KMS-11 (cell line): ENCODE measurements around the gene CAMK2G.
"Not testable (repeated sequence)": the region's sequence is repeated elsewhere in the genome, so short reads cannot be mapped to it uniquely, and the experiment has no call there.

Source experiments
- H2AFZ ChIP-seq: fragments of 200-600 bp; sonication (generic); 2 replicates; pipeline ENCODE4 v1.6.1; 2016; ENCODE audit warnings: antibody characterized with exemption, mixed run types, low read depth
- H3K27ac ChIP-seq: fragments of 200-600 bp; sonication (generic); 2 replicates; pipeline ENCODE4 v1.6.1; 2016; ENCODE audit warnings: mild to moderate bottlenecking, mixed run types
- H3K27me3 ChIP-seq: fragments of 200-600 bp; sonication (generic); 2 replicates; pipeline ENCODE4 v1.6.1; 2017; ENCODE audit warnings: mild to moderate bottlenecking, low read depth, mixed run types, moderate library complexity; ENCODE audit not compliant: insufficient read depth
- H3K36me3 ChIP-seq: fragments of 200-600 bp; sonication (generic); 2 replicates; pipeline ENCODE4 v1.6.1; 2017; ENCODE audit warnings: mild to moderate bottlenecking, mixed run types; ENCODE audit not compliant: insufficient read depth
- H3K4me1 ChIP-seq: fragments of 200-600 bp; sonication (generic); 2 replicates; pipeline ENCODE4 v1.6.1; 2016; ENCODE audit warnings: mild to moderate bottlenecking, low read depth, mixed run types; ENCODE audit not compliant: poor library complexity, severe bottlenecking
- H3K4me2 ChIP-seq: fragments of 200-600 bp; sonication (generic); 2 replicates; pipeline ENCODE4 v1.7.0; 2016; ENCODE audit warnings: mild to moderate bottlenecking, mixed run types
- H3K4me3 ChIP-seq: fragments of 200-600 bp; sonication (generic); IDR thresholded peaks from 2 replicates; pipeline ENCODE4 v1.6.1; 2017; ENCODE audit warnings: low read depth, low read length, mixed read lengths; ENCODE audit not compliant: insufficient read depth
- H3K79me2 ChIP-seq: fragments of 200-600 bp; sonication (generic); 2 replicates; pipeline ENCODE4 v1.6.1; 2016; ENCODE audit warnings: low read depth, mixed run types; ENCODE audit not compliant: insufficient read depth
- H3K9ac ChIP-seq: fragments of 200-600 bp; sonication (generic); 2 replicates; pipeline ENCODE4 v1.6.1; 2016; ENCODE audit warnings: mild to moderate bottlenecking, mixed run types
- H4K20me1 ChIP-seq: fragments of 200-600 bp; sonication (generic); 2 replicates; pipeline ENCODE4 v1.6.1; 2016; ENCODE audit warnings: mild to moderate bottlenecking, mixed run types; ENCODE audit not compliant: insufficient read depth
- TF ChIP-seq, protein P1 (sequence below): fragments of 200-600 bp; sonication (generic); conservative IDR thresholded peaks from 2 replicates; pipeline ENCODE4 v1.6.1; 2017; ENCODE audit warnings: low read depth, mild to moderate bottlenecking, antibody characterized with exemption, low read length, moderate library complexity, mixed read lengths

Gene CAMK2G

DNA sequence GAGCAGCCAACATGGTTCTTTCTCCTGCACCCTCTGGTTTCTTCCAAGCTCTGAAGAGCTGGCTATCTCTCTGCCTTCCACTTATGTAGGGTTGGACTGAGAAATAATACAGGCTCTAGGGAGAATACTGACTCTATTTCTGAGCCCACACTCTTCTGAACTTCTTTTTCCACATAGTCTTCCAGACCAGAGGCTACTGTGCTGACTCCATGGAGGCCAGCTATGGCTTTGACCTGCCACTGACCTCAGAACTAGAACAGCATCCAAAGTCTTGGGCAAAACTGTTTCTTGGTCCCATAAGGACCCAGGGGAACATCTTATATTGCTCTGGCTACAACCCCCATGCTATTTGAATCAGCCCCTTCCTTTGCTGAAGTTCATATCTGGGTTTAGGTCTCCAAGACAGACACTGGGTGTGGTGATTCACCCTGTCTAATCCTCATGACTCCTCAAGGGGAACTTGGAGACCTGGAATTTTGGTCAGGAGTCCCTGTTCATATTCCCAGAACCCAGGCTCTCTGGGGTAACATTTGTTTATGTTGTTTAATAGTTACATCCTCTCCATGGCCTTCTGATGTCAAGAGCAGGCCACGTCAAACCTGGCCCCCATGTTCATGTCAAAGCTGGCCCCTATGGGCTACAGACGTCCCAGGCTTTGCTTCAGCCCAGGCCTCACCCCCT, 24.5 kb upstream of the CAMK2G start:
- H3K27ac ChIP-seq = no peak overlapping the region
- no peaks in the 10 kb centered on the region for H3K79me2 ChIP-seq
- no peak overlapping the region for H2AFZ ChIP-seq
- H3K4me2 ChIP-seq = no peak overlapping the region
- TF ChIP-seq, protein P1, sequence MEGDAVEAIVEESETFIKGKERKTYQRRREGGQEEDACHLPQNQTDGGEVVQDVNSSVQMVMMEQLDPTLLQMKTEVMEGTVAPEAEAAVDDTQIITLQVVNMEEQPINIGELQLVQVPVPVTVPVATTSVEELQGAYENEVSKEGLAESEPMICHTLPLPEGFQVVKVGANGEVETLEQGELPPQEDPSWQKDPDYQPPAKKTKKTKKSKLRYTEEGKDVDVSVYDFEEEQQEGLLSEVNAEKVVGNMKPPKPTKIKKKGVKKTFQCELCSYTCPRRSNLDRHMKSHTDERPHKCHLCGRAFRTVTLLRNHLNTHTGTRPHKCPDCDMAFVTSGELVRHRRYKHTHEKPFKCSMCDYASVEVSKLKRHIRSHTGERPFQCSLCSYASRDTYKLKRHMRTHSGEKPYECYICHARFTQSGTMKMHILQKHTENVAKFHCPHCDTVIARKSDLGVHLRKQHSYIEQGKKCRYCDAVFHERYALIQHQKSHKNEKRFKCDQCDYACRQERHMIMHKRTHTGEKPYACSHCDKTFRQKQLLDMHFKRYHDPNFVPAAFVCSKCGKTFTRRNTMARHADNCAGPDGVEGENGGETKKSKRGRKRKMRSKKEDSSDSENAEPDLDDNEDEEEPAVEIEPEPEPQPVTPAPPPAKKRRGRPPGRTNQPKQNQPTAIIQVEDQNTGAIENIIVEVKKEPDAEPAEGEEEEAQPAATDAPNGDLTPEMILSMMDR = no peak
- no peak overlapping the region for H3K4me3 ChIP-seq
- H3K27me3 ChIP-seq = no peaks in the 10 kb centered on the region
- H3K36me3 ChIP-seq = no peaks in the 10 kb centered on the region
- H3K9ac ChIP-seq = no peak overlapping the region
- H4K20me1 ChIP-seq = no peaks in the 10 kb centered on the region
- H3K4me1 ChIP-seq = no peaks in the 10 kb centered on the region

DNA sequence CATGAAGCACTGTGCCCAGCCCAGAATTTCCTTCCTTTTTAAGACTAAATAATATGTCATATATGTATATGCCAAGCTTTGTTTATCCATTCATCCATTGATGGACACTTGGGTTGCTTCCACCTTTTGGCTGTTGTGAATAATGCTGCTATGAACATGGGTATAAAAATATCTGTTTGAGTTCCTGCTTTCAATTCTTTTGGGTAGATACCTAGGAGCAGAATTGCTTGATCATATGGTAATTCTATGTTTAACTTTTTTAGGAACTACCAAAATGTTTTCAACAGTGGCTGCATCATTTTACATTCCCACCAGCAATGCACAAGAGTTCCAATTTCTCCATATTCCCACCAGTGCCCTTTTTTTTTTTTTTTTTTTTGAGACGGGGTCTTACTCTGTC, 23.3 kb upstream of the CAMK2G start:
- Histone ChIP-seq H3K27ac (no peak overlapping the region), H3K27me3 (no peaks in the 10 kb centered on the region), H3K4me3 (no peak overlapping the region), H2AFZ (no peak overlapping the region), H3K36me3 (no peaks in the 10 kb centered on the region), H3K4me2 (no peak overlapping the region), H3K9ac (no peak overlapping the region), H3K4me1 (no peaks in the 10 kb centered on the region), H4K20me1 (no peaks in the 10 kb centered on the region), H3K79me2 (no peaks in the 10 kb centered on the region)
- TF ChIP-seq, protein P1 = no peak

DNA sequence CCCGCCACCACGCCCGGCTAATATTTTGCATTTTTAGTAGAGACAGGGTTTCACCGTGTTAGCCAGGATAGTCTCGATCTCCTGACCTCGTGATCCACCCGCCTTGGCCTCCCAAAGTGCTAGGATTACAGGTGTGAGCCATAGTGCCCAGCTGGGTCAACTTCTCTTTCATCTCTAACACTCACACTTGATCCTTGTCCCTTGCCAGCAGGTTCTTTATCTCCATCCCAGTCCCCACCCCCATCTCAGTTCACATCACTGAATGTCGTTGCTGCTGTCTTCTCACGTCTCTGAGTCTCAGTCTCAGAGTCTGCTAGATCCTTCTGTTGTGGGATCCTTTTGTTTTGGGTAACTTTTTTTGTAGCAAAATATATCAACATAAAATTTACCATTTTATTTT, 21.0 kb upstream of the CAMK2G start:
- H3K9ac ChIP-seq, H3K4me2 ChIP-seq, H2AFZ ChIP-seq, H3K36me3 ChIP-seq, H3K79me2 ChIP-seq, H4K20me1 ChIP-seq, H3K4me1 ChIP-seq, H3K27me3 ChIP-seq, H3K4me3 ChIP-seq, H3K27ac ChIP-seq: not testable (repeated sequence)

DNA sequence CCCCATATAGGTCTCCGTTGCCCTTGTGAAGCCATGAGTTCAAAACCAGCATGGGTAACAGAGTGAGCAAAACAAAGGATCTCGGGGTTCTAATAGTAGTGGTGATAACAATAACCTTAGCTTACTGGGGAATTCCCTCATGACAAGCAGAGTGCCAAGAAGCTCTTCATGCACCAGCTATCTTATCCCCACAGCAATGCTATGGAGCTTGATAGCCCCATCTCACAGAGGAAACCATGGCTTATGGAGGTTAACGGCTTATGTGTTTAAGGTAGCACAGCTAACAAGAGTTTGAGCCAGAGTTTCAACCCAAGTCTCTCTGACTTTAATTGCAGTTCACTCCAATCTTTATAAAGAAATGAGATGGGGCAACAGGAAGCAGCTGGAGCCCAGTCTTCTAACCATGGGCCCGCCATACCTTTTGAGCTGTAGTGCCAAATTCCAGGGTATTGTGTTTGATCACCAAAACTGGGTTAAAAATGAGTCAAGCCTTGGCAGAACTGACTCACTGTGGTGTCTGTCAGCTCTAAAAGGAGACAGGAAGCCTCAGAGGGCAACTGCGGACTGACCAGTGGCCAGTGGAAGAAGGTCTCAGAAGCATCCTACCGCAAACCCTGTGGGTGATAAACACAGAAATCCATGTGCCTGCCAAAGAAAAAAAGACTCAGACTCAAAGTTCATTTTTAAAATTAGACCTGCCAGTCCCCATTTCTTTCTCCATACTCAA, 20.1 kb upstream of the CAMK2G start:
- Histone ChIP-seq H3K27me3 (no peaks in the 10 kb centered on the region), H3K79me2 (no peaks in the 10 kb centered on the region), H3K4me2 (no peak overlapping the region), H3K4me1 (no peaks in the 10 kb centered on the region), H2AFZ (no peak overlapping the region), H3K9ac (no peak overlapping the region), H4K20me1 (no peaks in the 10 kb centered on the region), H3K4me3 (no peak overlapping the region), H3K36me3 (no peaks in the 10 kb centered on the region), H3K27ac (no peak overlapping the region)
- TF ChIP-seq, protein P1 = no peak

DNA sequence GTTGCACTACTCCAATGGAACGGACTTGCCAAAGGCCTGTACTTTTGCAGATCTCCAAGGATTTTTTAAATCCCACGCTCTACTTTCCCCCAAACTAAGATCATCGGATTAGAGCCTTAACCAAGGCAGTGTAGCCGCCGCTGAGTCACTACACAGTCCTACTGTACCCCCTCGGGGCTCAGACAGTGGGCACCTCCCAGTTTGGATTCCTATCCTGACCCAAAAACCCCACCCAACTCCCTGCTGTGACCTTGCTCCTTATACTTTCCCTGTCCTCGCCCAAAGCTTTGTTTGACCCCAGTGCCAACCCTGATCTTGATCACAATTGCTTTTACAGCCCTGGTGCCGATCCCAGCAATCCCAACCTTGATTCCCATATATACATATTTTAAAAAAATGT, 19.1 kb upstream of the CAMK2G start:
- Histone ChIP-seq H3K4me1 (no peaks in the 10 kb centered on the region), H3K4me3 (no peak overlapping the region), H2AFZ (no peak overlapping the region), H3K36me3 (no peaks in the 10 kb centered on the region), H3K27ac (no peak overlapping the region), H4K20me1 (no peaks in the 10 kb centered on the region), H3K9ac (no peak overlapping the region), H3K27me3 (no peaks in the 10 kb centered on the region), H3K79me2 (no peaks in the 10 kb centered on the region), H3K4me2 (no peak overlapping the region)
- TF ChIP-seq, protein P1 = no peak
